B cell (primary cell): ENCODE measurements around the gene AEBP2. TPM values are rescaled to one million over a fixed set of nuclear protein-coding genes. Genes with fewer than 3 reads are reported as not detected.

Source experiments
- ATAC-seq: fragments of 200-7000 bp; cut with Tn5 transposase; one replicate; pipeline ENCODE4 v1.10.0; 2021; ENCODE audit warnings: low read depth, mild to moderate bottlenecking, moderate number of reproducible peaks, moderate library complexity
- CTCF ChIA-PET: fragments of 350-600 bp; sonication (Branson Sonifier 250); formaldehyde crosslinking; loops from one replicate; lab custom pipeline; 2021; ENCODE audit warnings: antibody characterized with exemption, inconsistent platforms; lab: Charles Lee
- POLR2A ChIA-PET: fragments of 350-600 bp; sonication (Branson Sonifier 250); formaldehyde crosslinking; loops from one replicate; lab custom pipeline; 2021; ENCODE audit warnings: antibody characterized with exemption; lab: Charles Lee
- DNase-seq: peaks from one replicate; pipeline ENCODE4 v3.0.0; 2013
- H2AFZ ChIP-seq: 2 replicates; pipeline ENCODE4 v1.6.1; 2012; ENCODE audit warnings: mild to moderate bottlenecking, low read depth, low read length; ENCODE audit not compliant: insufficient read depth, poor library complexity, severe bottlenecking
- H3K27ac ChIP-seq, 2 donors: 1 replicate in 1 of 2; 2 replicates in 1 of 2; pipeline ENCODE4 v1.5.1; 2012 to 2013; ENCODE audit warnings: low read length in 2 of 2, mild to moderate bottlenecking in 2 of 2, moderate library complexity in 1 of 2
- H3K27me3 ChIP-seq, 4 experiments: fragments of 200-600 bp in 1 of 4; sonication (generic) in 1 of 4; replicated peaks in 1 of 4; 1 replicate in 2 of 4; 2 replicates in 2 of 4; pipeline versions ENCODE4 v1.6.1 to v1.7.0; 2013 to 2016; ENCODE audit warnings: low read length in 3 of 4, mild to moderate bottlenecking in 2 of 4, mixed read lengths in 1 of 4, moderate library complexity in 1 of 4; ENCODE audit not compliant: insufficient read depth in 4 of 4, control insufficient read depth in 3 of 4; ENCODE audit errors: control extremely low read depth in 1 of 4
- H3K36me3 ChIP-seq, 2 experiments: replicated peaks in 1 of 2; 1 replicate in 1 of 2; 2 replicates in 1 of 2; pipeline versions ENCODE4 v1.6.1 to v1.7.1; 2013; ENCODE audit warnings: low read length in 1 of 2; ENCODE audit not compliant: insufficient read depth in 2 of 2, control insufficient read depth in 1 of 2; ENCODE audit errors: control extremely low read depth in 1 of 2, extremely low read depth in 1 of 2
- H3K4me1 ChIP-seq, 2 donors: fragments of 200-600 bp in 1 of 2; sonication (generic) in 1 of 2; 1 replicate in 1 of 2; 2 replicates in 1 of 2; pipeline versions ENCODE4 v1.5.1 to v1.6.1; 2013 to 2017; ENCODE audit warnings: low read length in 2 of 2; ENCODE audit not compliant: control insufficient read depth in 2 of 2, insufficient read depth in 2 of 2
- H3K4me2 ChIP-seq: replicated peaks from 2 replicates; pipeline ENCODE3; 2012; ENCODE audit warnings: mild to moderate bottlenecking, low read depth, low read length; ENCODE audit not compliant: poor library complexity, severe bottlenecking
- H3K4me3 ChIP-seq, 5 experiments: fragments of 200-600 bp in 1 of 5; sonication (generic) in 1 of 5; 1 replicate in 3 of 5; 2 replicates in 2 of 5; pipeline versions ENCODE4 v1.5.1 to v1.7.0; 2011 to 2016; ENCODE audit warnings: low read length in 4 of 5, mild to moderate bottlenecking in 4 of 5, low read depth in 2 of 5, control low read depth in 1 of 5, moderate library complexity in 1 of 5; ENCODE audit not compliant: insufficient read depth in 1 of 5; ENCODE audit errors: control extremely low read depth in 1 of 5, extremely low read depth in 1 of 5
- H3K79me2 ChIP-seq: fragments of 200-600 bp; sonication (generic); one replicate; pipeline ENCODE4 v1.6.0; 2016; ENCODE audit warnings: low read length; ENCODE audit not compliant: control insufficient read depth, insufficient read depth
- H3K9ac ChIP-seq: fragments of 200-600 bp; sonication (generic); 2 replicates; pipeline ENCODE4 v1.6.1; 2017; ENCODE audit warnings: mild to moderate bottlenecking, low read length, moderate library complexity
- H3K9me3 ChIP-seq, 3 donors: one replicate each; pipeline versions ENCODE4 v1.6.1 to v1.7.1; 2013; ENCODE audit warnings: low read length in 2 of 3; ENCODE audit not compliant: control insufficient read depth in 2 of 3, insufficient read depth in 1 of 3; ENCODE audit errors: control extremely low read depth in 1 of 3
- H4K20me1 ChIP-seq: 2 replicates; pipeline ENCODE4 v1.6.0; 2012; ENCODE audit warnings: mild to moderate bottlenecking, low read length; ENCODE audit not compliant: insufficient read depth, control insufficient read depth, poor library complexity, severe bottlenecking
- H3K27ac Mint-ChIP-seq: one replicate; pipeline ENCODE4 v1.8.0; 2021; ENCODE audit warnings: mixed read lengths
- H3K27me3 Mint-ChIP-seq: one replicate; pipeline ENCODE4 v1.8.0; 2021; ENCODE audit warnings: mixed read lengths
- H3K4me1 Mint-ChIP-seq: one replicate; pipeline ENCODE4 v1.8.0; 2021; ENCODE audit warnings: mixed read lengths
- H3K4me3 Mint-ChIP-seq: one replicate; pipeline ENCODE4 v1.8.0; 2021; ENCODE audit warnings: mixed read lengths
- H3K9me3 Mint-ChIP-seq: one replicate; pipeline ENCODE4 v1.8.0; 2022; ENCODE audit warnings: mixed read lengths; ENCODE audit not compliant: insufficient read depth
- CTCF ChIP-seq: fragments of 200-600 bp; IDR thresholded peaks from one replicate; pipeline ENCODE4 v1.8.0; 2022; ENCODE audit warnings: antibody characterized with exemption, mild to moderate bottlenecking
- EZH2 ChIP-seq: IDR thresholded peaks from 2 replicates; pipeline ENCODE4 v1.6.1; 2012; ENCODE audit warnings: borderline replicate concordance, low read depth, mild to moderate bottlenecking, moderate library complexity, low read length; ENCODE audit not compliant: insufficient read depth, poor library complexity, severe bottlenecking
- WGBS: methylation state at CpG from one replicate; pipeline ENCODE4 v1.1.5; 2013; ENCODE audit warnings: missing lambda C conversion rate; ENCODE audit not compliant: insufficient coverage; 5-methylcytosine and 5-hydroxymethylcytosine counted together
- intact Hi-C: fragments of 100-400 bp; cut with micrococcal nuclease; formaldehyde crosslinking; loops from one replicate; pipeline ENCODE4 v1.10.0; 2022
- polyA plus RNA-seq: library from polyadenylated mRNA; depleted of rRNA; stranded (reverse); fragments of >200 nt; gene quantifications from 2 replicates; pipeline ENCODE4 v1.2.3, GENCODE V29; 2012
- total RNA-seq, 2 donors: library from RNA; stranded (reverse); fragments of 120-200 nt in 1 of 2; gene quantifications; 1 replicate in 1 of 2; 2 replicates in 1 of 2; pipeline versions ENCODE4 v1.2.3 to v1.2.4, GENCODE V29; 2013 to 2022

Gene AEBP2
- total and polyA plus RNA-seq, 2 donors (not counting 1 experiment from before 2014, with no cell fraction given): 12.1 to 67.8 TPM

DNA sequence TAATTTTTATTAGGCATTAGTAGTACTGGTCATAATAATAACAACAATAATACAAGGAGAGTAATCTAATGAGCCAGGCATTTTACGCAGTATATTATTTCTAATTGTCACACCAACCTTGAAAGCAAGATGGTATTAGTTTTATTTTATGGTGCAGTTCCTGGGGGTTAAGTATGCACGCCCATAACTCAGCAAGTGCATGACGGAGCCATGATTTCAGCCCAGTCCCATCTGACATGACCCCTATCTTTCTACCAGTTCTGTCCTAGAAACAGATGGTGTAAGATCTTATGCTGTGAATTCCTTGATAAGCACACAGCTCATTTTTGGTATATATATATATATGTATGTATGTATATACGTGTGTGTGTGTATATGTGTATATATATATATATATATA, 106.0 kb downstream of the AEBP2 start:
- no peak for TF ChIP-seq EZH2
- POLR2A ChIA-PET: no interaction called here
- no peak overlapping the region for H3K4me3 Mint-ChIP-seq
- Histone ChIP-seq H4K20me1 (no peaks in the 10 kb centered on the region), H3K36me3 (peaks cover 0 to 3% of the 10 kb centered on the region in 2 experiments), H3K4me1 (no peaks in the 10 kb centered on the region), H3K9me3 (no peaks in the 10 kb centered on the region), H3K4me2 (no peak overlapping the region), H3K9ac (no peak overlapping the region), H3K27ac (no peak overlapping the region), H3K27me3 (no peaks in the 10 kb centered on the region), H2AFZ (no peak overlapping the region), H3K4me3 (no peak overlapping the region), H3K79me2 (no peaks in the 10 kb centered on the region)
- no CpG with 5 or more reads among the region's 4 CpGs for WGBS
- H3K4me1 Mint-ChIP-seq: peaks cover 2% of the 10 kb centered on the region
- intact Hi-C loops: no loop called here
- ATAC-seq: no peak
- no peak for DNase-seq
- no peaks in the 10 kb centered on the region for H3K27me3 Mint-ChIP-seq
- H3K9me3 Mint-ChIP-seq: no peaks in the 10 kb centered on the region
- CTCF ChIA-PET: no interaction called here
- no peak overlapping the region for H3K27ac Mint-ChIP-seq

GRCh38 chr12:19546027-19546426, 106.7 kb downstream of the AEBP2 start:
- Mint-ChIP-seq H3K9me3 (no peaks in the 10 kb centered on the region), H3K27me3 (no peaks in the 10 kb centered on the region), H3K4me3 (no peak overlapping the region), H3K27ac (no peak overlapping the region), H3K4me1 (peaks cover 3% of the 10 kb centered on the region)
- Histone ChIP-seq H3K9ac (no peak overlapping the region), H3K27me3 (no peaks in the 10 kb centered on the region), H3K27ac (no peak overlapping the region), H3K4me1 (no peaks in the 10 kb centered on the region), H3K36me3 (peaks cover 0 to 3% of the 10 kb centered on the region in 2 experiments), H3K4me3 (no peak overlapping the region), H3K9me3 (no peaks in the 10 kb centered on the region), H3K4me2 (no peak overlapping the region), H2AFZ (no peak overlapping the region), H3K79me2 (no peaks in the 10 kb centered on the region), H4K20me1 (no peaks in the 10 kb centered on the region)
- WGBS: 100% methylated on average over 3 of the region's 4 CpGs
- ChIA-PET CTCF (interaction anchor here (0.7 kb wide), 1 partner anchor 479 kb away, joined by 3 read pairs; no protein-coding TSS in a partner anchor), POLR2A (no interaction called here)
- ATAC-seq (no peak), DNase-seq (no peak)
- intact Hi-C loops: no loop called here
- TF ChIP-seq CTCF (no peak), EZH2 (no peak)
